HG03060 (cell line): ENCODE data around the gene TNN.
"Not testable (repeated sequence)": the region's sequence is repeated elsewhere in the genome, so short reads cannot be mapped to it uniquely, and the experiment has no call there.

ENCODE experiments used
- ATAC-seq: cut with Tn5 transposase; IDR thresholded peaks from one replicate; pipeline ENCODE4 v1.9.1; 2021; ENCODE audit warnings: low read depth, moderate number of reproducible peaks; ENCODE audit not compliant: unreplicated experiment

TNN gene

DNA sequence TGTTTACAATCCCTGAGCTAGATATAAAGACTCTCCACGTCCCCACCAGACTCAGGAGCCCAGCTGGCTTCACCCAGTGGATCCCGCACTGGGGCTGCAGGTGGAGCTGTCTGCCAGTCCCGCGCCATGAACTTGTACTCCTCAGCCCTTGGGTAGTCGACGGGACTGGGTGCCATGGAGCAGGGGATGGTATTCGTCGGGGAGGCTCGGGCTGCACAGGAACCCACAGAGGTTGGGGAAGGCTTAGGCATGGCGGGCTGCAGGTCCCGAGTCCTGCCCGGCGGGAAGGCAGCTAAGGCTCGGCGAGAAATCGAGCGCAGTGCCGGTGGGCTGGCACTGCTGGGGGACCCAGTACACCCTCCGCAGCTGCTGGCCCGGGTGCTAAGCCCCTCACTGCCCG is 34.5 kb downstream of the TNN start:
- not testable (repeated sequence) for ATAC-seq

- ATAC-seq = not testable (repeated sequence)
Measured at GRCh38 chr1:175106536-175106935, 38.9 kb downstream of the TNN start.

DNA sequence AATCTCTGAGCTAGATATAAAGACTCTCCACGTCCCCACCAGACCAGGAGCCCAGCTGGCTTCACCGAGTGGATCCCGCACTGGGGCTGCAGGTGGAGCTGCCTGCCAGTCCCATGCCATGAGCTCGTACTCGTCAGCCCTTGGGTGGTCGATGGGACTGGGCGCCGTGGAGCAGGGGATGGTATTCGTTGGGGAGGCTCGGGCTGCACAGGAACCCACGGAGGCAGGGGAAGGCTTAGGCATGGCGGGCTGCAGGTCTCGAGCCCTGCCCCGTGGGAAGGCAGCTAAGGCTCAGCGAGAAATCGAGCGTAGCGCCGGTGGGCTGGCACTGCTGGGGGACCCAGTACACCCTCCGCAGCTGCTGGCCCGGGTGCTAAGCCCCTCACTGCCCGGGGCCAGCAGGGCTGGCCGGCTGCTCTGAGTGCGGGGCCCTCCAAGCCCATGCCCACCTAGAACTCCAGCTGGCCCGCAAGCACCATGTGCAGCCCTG is 40.7 kb downstream of the TNN start:
- ATAC-seq = not testable (repeated sequence)

DNA sequence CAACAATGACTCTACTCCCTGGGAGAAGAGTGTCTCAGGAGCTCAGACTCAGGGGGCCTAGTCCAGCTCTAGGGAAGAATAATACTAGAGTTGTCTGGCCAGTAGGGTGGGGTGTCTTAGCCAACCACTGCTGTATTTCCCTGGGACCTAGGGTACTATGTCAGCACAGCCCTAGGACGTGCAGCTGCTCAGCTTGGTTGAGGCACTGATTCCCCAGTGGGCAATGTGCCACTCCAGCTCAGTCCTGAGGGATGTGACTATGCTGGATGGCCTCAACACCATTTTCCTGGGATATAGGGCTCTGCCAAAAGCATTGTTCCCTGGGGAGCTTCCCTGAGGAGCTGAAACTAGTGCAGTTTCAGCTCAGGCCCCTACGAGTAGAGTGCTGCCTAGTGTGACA is 47.4 kb downstream of the TNN start:
- no peak for ATAC-seq

GRCh38 chr1:175116210-175116798 is 48.7 kb downstream of the TNN start:
- ATAC-seq = no peak

DNA sequence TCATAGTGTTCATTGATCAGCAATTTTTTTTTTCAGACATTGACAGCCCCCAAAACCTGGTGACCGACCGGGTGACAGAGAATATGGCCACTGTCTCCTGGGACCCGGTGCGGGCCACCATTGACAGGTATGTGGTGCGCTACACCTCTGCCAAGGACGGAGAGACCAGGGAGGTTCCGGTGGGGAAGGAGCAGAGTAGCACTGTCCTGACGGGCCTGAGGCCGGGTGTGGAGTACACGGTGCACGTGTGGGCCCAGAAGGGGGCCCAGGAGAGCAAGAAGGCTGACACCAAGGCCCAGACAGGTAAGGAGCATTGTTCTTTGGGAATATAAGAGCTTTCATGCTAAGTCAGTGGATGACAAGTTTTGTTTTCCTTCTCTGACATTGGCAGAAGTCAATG is 49.3 kb downstream of the TNN start:
- no peak for ATAC-seq

GRCh38 chr1:175118375-175119367 is 51.0 kb downstream of the TNN start:
- ATAC-seq = no peak

DNA sequence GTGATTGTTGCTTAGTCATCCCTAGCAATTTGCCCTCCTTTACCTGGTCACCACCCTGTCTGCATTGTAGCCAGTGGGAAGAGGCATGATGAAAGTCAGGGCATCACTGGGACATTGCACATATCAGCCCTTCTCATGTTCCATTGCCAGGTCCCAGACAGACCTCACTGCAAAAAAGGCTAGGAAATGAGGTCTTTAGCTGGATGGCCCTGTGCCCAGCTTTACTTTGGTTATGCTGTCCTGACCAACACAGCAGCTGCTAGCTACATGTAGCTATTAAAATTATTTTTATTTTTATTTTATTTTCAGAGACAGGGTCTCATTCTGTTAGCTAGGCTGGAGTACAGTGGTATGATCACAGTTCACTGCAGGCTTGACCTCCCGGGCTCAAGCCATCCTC is 52.9 kb downstream of the TNN start:
- ATAC-seq = no peak

DNA sequence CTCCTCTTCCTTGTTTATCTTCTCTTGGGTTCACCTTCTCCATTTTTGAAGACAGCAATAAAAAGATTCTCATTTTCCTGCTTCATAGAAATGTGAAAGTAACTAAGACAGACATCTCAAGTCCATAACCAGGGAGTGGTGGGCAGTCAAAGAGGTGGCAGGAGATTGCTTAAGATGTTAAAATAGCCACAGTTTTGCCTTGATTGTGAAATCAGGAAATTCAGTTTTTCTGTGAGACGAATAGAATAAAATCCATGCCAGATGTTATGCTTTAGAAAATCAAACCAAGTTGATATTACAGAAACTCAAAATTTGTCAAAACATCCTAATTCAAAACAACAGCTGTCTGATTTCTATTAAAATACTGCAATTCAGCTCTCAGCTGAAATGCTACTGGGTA is 57.2 kb downstream of the TNN start:
- ATAC-seq = no peak

DNA sequence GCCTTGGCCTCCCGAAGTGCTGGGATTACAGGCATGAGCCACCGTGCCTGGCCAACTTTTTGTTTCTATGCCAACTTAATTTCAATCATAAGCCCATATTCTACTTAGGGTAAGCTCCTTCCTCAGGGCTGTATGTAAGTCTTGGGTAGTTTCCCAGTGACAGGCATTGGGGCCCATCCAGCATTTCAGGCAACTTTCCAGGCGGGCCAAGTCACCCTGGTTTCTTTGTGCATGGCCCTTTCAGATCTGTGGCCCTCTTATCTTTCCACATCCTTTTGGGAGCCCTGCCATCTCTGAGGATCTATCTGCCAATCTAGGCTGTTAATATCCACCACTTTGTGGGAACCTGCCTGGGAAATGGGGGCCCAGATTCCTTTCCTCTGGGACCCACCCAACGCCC is 58.7 kb downstream of the TNN start:
- no peak for ATAC-seq

DNA sequence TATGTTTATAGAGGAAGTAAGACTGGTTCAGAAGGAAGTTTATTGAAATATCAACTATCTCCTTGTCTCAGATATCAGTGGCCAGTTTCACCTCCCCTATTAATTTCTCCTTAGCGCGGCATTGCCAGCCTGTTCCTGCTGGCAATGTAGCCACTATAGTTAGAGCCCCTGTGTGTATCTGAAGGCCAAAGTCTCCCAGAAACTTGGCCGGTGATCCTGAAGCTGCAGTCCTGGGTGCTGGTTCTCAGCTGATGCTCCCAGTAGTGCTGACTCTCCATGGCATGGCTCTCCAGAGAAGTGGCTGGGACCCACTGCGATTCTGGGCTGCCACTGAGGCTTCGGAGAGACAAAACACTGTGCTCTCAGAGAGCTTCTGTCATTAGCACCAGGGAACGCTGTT is 59.9 kb downstream of the TNN start:
- ATAC-seq = no peak

DNA sequence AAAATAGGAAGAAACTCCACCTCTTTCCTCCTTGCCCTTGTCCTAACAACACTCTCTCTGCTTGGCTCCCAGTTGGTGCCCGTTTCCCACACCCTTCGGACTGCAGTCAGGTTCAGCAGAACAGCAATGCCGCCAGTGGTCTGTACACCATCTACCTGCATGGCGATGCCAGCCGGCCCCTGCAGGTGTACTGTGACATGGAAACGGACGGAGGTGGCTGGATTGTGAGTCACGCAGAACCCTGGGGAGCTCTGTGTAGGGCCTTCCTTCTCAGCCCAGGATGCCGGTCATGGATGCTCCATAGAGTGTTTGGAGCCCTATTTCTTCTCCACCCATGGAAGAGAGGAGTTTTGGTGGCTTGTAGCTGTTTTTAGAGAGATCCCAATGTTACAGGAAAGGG is 60.9 kb downstream of the TNN start:
- no peak for ATAC-seq

GRCh38 chr1:175129182-175129581 is 61.5 kb downstream of the TNN start:
- ATAC-seq = no peak

GRCh38 chr1:175129644-175129996 is 62.0 kb downstream of the TNN start:
- no peak for ATAC-seq

- ATAC-seq = no peak
Measured at GRCh38 chr1:175129997-175130648, 62.5 kb downstream of the TNN start.

- ATAC-seq = no peak
Measured at GRCh38 chr1:175130649-175131045, 63.0 kb downstream of the TNN start.

DNA sequence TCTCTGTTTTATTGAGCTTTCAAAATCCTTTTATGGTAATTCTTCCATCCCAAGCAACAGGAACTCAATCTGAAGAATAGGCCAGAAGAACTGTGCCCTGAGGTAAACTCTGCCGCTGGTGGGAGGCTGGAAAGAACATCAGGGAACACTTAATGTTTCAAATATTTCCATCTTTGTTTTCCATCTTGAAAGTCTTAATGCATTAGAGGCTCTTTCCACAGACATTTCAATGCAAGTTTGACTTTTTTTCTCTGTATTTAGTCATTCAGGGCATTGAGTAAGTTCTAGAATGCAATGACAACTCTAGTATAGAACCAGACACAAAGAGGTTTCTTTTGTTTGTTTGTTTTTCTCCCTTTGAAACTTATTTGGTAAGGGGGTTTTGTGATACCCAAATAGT is 63.5 kb downstream of the TNN start:
- no peak for ATAC-seq

DNA sequence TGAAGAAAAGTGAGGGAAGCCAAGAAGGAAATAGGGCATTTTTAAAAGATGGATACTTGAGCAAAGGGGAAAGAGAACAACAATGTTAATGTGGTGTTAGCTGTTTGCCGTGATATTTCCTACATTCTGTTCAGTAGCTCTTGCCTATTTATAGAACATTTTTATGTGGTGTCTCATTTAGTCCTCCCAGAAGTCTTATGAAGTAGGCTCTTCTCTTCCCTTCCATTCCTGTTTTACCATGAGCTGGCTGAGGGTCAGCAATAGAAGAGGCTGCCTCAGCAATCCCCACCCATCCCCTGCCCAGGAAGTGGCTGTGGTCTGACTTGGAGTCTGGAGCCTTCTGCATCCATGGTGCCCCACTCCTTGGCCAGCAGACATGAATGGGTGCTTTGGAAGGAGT is 64.8 kb downstream of the TNN start:
- ATAC-seq = no peak

DNA sequence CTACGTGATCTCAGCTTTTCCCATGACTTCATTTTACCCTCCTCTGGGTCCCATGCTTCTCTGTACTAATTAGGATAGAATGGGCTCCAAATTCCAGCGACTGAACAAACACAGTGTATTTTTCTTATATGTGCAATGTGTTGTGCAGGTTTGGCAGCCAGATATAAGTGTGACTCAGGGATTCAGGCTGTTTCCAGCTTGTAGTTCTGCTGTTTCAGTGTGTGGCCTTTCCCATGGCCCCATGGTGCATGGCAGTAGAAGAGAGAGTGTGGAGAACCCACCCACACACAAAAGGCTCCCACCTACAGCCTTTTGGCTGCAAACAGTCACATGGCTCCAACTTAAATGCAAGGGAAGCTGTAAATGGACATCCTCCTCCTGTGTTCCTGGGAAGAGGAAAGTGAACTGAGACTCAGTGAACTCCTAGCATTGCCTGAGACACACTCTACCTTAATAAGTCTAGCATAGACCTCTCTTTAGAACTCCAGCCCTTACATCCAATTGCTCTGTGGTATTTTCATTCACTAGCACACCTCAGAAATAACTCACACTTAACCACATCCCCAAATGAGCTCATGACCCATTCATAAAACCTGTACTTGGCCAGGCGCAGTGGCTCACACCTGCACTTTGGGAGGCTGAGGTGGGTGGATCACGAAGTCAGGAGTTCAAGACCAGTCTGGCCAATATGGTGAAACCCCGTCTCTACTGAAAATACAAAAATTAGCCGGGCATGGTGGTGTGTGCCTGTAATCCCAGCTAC is 66.2 kb downstream of the TNN start:
- no peak for ATAC-seq

DNA sequence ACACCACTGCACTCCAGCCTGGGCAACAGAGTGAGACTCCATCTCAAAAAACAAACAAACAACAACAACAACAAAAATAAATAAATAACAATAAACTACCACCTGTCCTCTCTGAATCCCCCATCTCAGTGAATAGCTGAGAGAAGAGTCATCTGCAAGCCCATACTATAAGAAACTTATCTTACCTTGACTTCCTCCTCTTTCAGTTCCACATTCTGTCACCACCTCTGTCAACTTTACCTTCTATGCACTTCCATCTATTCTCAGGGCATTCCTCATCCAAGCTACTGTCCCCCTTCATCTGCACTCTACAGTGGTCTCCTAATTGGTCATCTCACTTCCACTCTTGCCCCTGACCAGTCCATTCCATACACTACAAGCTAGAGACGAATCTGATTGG is 66.9 kb downstream of the TNN start:
- ATAC-seq = no peak

DNA sequence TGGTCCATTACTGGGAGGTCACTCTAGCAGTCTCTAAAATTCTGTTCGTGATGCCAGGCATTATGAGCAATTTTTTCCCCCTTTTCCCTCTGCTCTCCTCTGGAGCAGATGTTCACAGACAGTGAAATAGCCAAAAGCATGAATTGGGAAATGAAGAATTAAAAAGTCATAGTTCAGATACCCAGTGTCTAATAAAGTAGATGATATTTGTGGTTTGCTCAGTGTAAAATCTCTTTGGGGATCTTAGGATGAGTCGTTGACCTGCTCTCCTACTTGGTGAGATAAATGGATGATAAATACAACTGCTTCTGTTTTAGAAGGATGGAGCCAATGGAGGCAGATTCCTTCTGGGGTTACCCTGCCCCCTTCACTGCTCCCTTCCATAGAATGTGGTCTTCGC is 68.6 kb downstream of the TNN start:
- ATAC-seq = no peak
